MV-4-11 (cell line): ENCODE data around the gene ZNF593.

Experiments used
- DNase-seq: peaks from one replicate; lab custom pipeline; 2025; lab: John Stamatoyannopoulos, UW

The ZNF593 gene

DNA sequence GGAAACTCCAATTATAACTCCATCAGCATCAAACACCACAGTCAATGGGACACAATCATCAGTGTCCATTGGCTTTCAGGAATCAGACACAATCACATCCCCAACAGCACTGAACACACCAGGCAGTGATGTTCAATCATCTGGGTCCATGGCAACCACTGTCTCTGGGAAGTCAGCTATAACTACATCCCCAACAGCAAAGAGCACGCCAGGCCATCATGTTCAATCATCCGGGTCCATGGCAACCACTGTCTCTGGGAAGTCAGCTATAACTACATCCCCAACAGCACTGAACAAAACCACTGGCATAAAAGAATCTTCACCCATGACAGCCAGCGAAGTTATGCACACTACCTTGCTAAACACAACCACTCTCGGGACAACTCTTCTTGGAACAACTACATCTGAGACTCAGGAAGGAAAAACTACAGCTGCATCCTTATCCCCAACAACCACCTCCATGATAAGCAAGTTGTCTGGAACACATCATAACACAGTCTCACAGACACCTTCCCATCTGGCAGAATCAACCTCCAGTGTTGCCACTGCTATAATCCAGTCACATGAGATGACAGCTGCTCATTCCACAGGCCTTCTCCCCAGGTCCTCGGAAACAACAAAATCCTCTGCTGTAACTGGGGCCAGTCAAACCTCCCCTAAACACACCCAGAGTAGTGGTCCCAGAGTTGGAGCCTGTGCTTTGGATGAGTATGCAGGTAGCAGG, 40.6 kb downstream of the ZNF593 start:
- DNase-seq: no peak

DNA sequence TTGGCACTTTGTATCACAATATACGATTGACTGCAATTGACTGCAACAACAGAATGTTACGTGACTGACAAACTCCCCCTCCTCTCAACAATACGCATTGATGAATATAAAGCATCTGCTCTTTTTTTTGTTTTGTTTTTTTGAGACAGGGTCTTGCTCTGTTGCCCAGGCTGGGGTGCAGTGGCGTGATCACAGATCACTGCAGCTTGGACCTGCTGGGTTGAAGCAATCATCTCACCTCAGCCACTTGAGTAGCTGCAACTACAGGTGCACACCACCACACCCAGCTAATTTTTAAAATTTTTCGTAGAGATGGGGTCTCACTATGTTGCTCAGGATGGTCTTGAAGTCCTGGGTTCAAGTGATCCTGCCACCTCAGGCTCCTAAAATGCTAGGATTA, 43.0 kb downstream of the ZNF593 start:
- no peak for DNase-seq

GRCh38 chr1:26213335-26213905, 43.7 kb downstream of the ZNF593 start:
- no peak for DNase-seq

GRCh38 chr1:26215246-26215645, 45.5 kb downstream of the ZNF593 start:
- DNase-seq: no peak

DNA sequence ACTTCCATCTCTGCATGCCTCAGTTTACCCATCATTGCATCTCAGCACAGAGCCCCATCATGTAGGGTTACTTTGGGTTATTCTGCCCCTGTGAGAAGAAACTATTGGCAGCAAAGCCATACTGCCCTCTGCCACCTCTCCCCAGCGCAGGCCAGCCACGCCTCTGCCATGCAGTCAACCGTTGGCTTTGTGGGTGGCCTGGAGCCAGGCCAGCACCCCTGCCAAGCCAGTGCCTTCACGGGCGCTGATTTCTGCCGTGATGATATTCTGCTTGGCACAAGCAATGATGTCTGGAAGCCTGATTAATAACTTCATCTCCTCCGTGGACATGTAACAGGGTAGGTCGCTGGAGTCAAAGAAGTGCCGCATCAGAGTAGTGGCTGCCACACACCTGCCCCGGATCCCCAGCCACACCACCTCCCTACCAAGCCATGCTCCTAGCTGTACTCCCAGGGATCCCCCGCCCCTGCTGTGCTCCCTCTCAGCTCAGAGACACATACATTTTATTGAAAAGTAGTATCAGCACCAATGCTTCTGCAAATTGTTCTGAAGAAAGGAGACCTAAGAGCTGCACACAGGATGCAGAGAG, 49.3 kb downstream of the ZNF593 start:
- no peak for DNase-seq
